GM12875 (cell line): ENCODE results near the gene PRF1.
"Not testable (repeated sequence)": the region's sequence is repeated elsewhere in the genome, so short reads cannot be mapped to it uniquely, and the experiment has no call there.

Experiments used
- H3K4me3 ChIP-seq: one replicate; pipeline ENCODE4 v1.5.1; 2011; ENCODE audit warnings: low read depth, low read length, control low read depth
- CTCF ChIP-seq: IDR thresholded peaks from 2 replicates; pipeline ENCODE4 v1.5.1; 2011; ENCODE audit warnings: low read depth, mild to moderate bottlenecking, control low read depth, inconsistent platforms, low read length, moderate library complexity, borderline replicate concordance; ENCODE audit not compliant: insufficient read depth

PRF1 gene

GRCh38 chr10:70634515-70634914, 32.0 kb upstream of the PRF1 start:
- H3K4me3 ChIP-seq, result not testable (repeated sequence)

GRCh38 chr10:70634011-70634410, 31.5 kb upstream of the PRF1 start:
- no peak for TF ChIP-seq CTCF
- H3K4me3 ChIP-seq, result no peak overlapping the region

- not testable (repeated sequence) for H3K4me3 ChIP-seq
Observed at GRCh38 chr10:70631735-70632134, 29.2 kb upstream of the PRF1 start.

GRCh38 chr10:70629338-70629737, 26.8 kb upstream of the PRF1 start:
- no peak overlapping the region for H3K4me3 ChIP-seq
- no peak for TF ChIP-seq CTCF

GRCh38 chr10:70626056-70626455, 23.5 kb upstream of the PRF1 start:
- no peak overlapping the region for H3K4me3 ChIP-seq
- TF ChIP-seq CTCF, result no peak

- H3K4me3 ChIP-seq, result no peak overlapping the region
- TF ChIP-seq CTCF, result no peak
Observed at GRCh38 chr10:70622981-70623844, 20.7 kb upstream of the PRF1 start.

GRCh38 chr10:70622541-70622940, 20.0 kb upstream of the PRF1 start:
- TF ChIP-seq CTCF, result no peak

GRCh38 chr10:70621503-70622078, 19.1 kb upstream of the PRF1 start:
- no peak overlapping the region for H3K4me3 ChIP-seq
- TF ChIP-seq CTCF, result no peak

More at GRCh38 chr10:70622541-70622940, 20.0 kb upstream of the PRF1 start:
- H3K4me3 ChIP-seq, result no peak overlapping the region
